Body of pancreas (tissue), 4 donors: Measurements from ENCODE around the gene FREM1. TPM values are rescaled to one million over a fixed set of nuclear protein-coding genes. Genes with fewer than 3 reads are reported as not detected.

ENCODE experiments used
- ATAC-seq: fragments of 150-250 bp; one replicate; pipeline ENCODE4 v1.9.1; 2016
- DNase-seq, 4 donors: peaks; one replicate each; pipeline ENCODE4 v3.0.0-alpha.2; 2019
- H3K27ac ChIP-seq, 4 donors: fragments of 200-600 bp; sonication (generic); 1 replicate in 3 of 4; 2 replicates in 1 of 4; pipeline versions ENCODE4 v1.5.1 to v1.6.1; 2016 to 2019; ENCODE audit warnings: mild to moderate bottlenecking in 1 of 4, mixed read lengths in 1 of 4, moderate library complexity in 1 of 4
- H3K27me3 ChIP-seq, 2 donors: fragments of 200-600 bp; sonication (generic); one replicate each; pipeline ENCODE4 v1.6.0; 2016; ENCODE audit warnings: mild to moderate bottlenecking in 1 of 2
- H3K36me3 ChIP-seq, 2 donors: fragments of 200-600 bp; sonication (generic); replicated peaks in 1 of 2; 2 replicates each; pipeline ENCODE4 v1.5.1; 2016; ENCODE audit warnings: low read depth in 2 of 2; ENCODE audit not compliant: insufficient read depth in 1 of 2
- H3K4me1 ChIP-seq: fragments of 200-600 bp; sonication (generic); one replicate; pipeline ENCODE4 v1.6.0; 2016
- H3K4me3 ChIP-seq, 2 donors: fragments of 200-600 bp; sonication (generic); 1 replicate in 1 of 2; 2 replicates in 1 of 2; pipeline ENCODE4 v1.5.1; 2016 to 2019
- H3K9me3 ChIP-seq, 3 donors: fragments of 200-600 bp; sonication (generic); 1 replicate in 2 of 3; 2 replicates in 1 of 3; pipeline ENCODE4 v1.5.1; 2016
- CTCF ChIP-seq, 7 experiments: fragments of 450-650 bp in 4 of 7; fragments of 200-600 bp in 3 of 7; sonication (generic) in 3 of 7; IDR thresholded peaks; one replicate each; pipeline ENCODE4 v1.5.1; 2016 to 2019; ENCODE audit warnings: antibody characterized with exemption in 7 of 7
- POLR2A ChIP-seq, 3 donors: fragments of 450-650 bp; IDR thresholded peaks; one replicate each; pipeline ENCODE4 v1.6.1; 2016; ENCODE audit warnings: antibody characterized with exemption in 3 of 3, mild to moderate bottlenecking in 2 of 3
- WGBS, 2 donors: methylation state at CpG; one replicate each; pipeline ENCODE4 v1.1.5; 2017; 5-methylcytosine and 5-hydroxymethylcytosine counted together
- intact Hi-C: fragments of 100-400 bp; cut with DNase I; formaldehyde crosslinking; loops from one replicate; pipeline ENCODE4 v1.15.1; 2023
- total RNA-seq, 2 donors: library from RNA; depleted of rRNA; stranded (reverse); fragments of >200 nt; gene quantifications; one replicate each; pipeline ENCODE4 v1.1.0, GENCODE V29; 2016

FREM1 gene
- total RNA-seq, 2 donors from 2014 or later = 9.1 to 19.1 TPM

GRCh38 chr9:14730461-14730898, 179.7 kb downstream of the FREM1 start:
- Histone ChIP-seq H3K36me3 (no peaks in the 10 kb centered on the region), H3K4me1 (no peaks in the 10 kb centered on the region), H3K27me3 (no peaks in the 10 kb centered on the region), H3K27ac (no peak overlapping the region), H3K9me3 (no peaks in the 10 kb centered on the region), H3K4me3 (no peak overlapping the region)
- WGBS, 2 donors = 91 to 98% methylated on average over 2 of the region's 2 CpGs
- TF ChIP-seq CTCF (IDR thresholded peaks at IDR 0.05) = no peak
- no peak for TF ChIP-seq POLR2A (IDR thresholded peaks at IDR 0.05)
- intact Hi-C loops = no loop called here
- ATAC-seq (no peak), DNase-seq (no peak)

- DNase-seq (no peak), ATAC-seq (no peak)
- no peak overlapping the region for H3K27ac ChIP-seq
- no peaks in the 10 kb centered on the region for H3K4me1 ChIP-seq
- no peaks in the 10 kb centered on the region for H3K27me3 ChIP-seq
- no peaks in the 10 kb centered on the region for H3K36me3 ChIP-seq
- H3K4me3 ChIP-seq = no peak overlapping the region
- H3K9me3 ChIP-seq = no peaks in the 10 kb centered on the region
- intact Hi-C loops = no loop called here
- 32 to 38% methylated on average over 4 of the region's 4 CpGs for WGBS, 2 donors
- no peak for TF ChIP-seq POLR2A (IDR thresholded peaks at IDR 0.05)
- no peak for TF ChIP-seq CTCF (IDR thresholded peaks at IDR 0.05)
These were observed 186.9 kb downstream of the FREM1 start for GRCh38 chr9:14723301-14723700.

GRCh38 chr9:14722391-14723035, 187.7 kb downstream of the FREM1 start, which contains the start of gene CER1:
Gene CER1 (minus strand): TSS chr9:14722733. CDS start chr9:14722672, 61 bp downstream.
- no peak within 1 kb of the TSS for H3K27ac ChIP-seq
- no peaks in the 10 kb centered on the region for H3K27me3 ChIP-seq
- H3K4me1 ChIP-seq = no peaks in the 10 kb centered on the region
- ATAC-seq (no peak), DNase-seq (no peak)
- no peak for TF ChIP-seq CTCF (IDR thresholded peaks at IDR 0.05)
- no peak for TF ChIP-seq POLR2A (IDR thresholded peaks at IDR 0.05)
- intact Hi-C loops = no loop called here
- no peaks in the 10 kb centered on the region for H3K36me3 ChIP-seq
- no peak within 1 kb of the TSS for H3K4me3 ChIP-seq
- 49 to 57% methylated on average over 7 of the region's 7 CpGs for WGBS, 2 donors
- no peaks in the 10 kb centered on the region for H3K9me3 ChIP-seq

- DNase-seq = no peak
- H3K9me3 ChIP-seq = no peaks in the 10 kb centered on the region
- H3K4me1 ChIP-seq = no peaks in the 10 kb centered on the region
- no peak overlapping the region for H3K4me3 ChIP-seq
- intact Hi-C loops = no loop called here
- H3K27me3 ChIP-seq = no peaks in the 10 kb centered on the region
- WGBS, 2 donors = 74 to 75% methylated on average over 8 of the region's 8 CpGs
- ATAC-seq = no peak
- no peaks in the 10 kb centered on the region for H3K36me3 ChIP-seq
- TF ChIP-seq CTCF (IDR thresholded peaks at IDR 0.05) (no peak), POLR2A (IDR thresholded peaks at IDR 0.05) (no peak)
- no peak overlapping the region for H3K27ac ChIP-seq
These were observed 190.9 kb downstream of the FREM1 start for GRCh38 chr9:14719231-14719923.
